ENCODE results near the gene ELSPBP1.
"Not testable (repeated sequence)": the region's sequence is repeated elsewhere in the genome, so short reads cannot be mapped to it uniquely, and the experiment has no call there.

Gene ELSPBP1

DNA sequence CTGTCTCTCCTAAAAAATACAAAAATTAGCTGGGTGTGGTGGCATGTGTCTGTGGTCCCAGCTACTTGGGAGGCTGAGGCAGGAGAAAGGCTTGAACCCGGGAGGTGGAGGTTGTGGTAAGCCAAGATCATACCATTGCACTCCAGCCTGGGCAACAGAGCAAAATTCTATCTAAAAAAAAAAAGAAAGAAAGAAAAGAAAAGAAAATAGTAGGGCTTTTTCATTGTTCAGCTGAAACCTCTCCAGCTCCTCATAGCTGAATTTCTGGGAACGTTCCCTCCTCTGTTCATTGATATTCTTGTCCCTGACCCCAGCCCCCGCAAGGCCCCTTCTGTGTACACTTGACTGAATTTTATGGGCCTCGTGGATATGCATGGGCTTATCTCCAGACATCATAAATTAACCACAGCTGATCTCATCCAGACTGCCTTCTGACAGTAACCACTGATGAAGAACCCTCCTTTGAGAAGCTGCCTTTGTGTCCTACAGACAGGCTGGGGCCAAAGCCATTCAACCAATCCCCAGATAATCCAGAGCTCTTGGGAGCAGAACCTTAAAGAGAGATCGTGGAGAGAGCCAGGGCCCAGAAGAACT lies at the start of gene ELSPBP1:
ELSPBP1 (plus strand) TSS at position 424 of the 594 bp plus-strand sequence. CDS start 14,036 bp downstream, outside the sequence.
- DNase-seq: no peak

DNA sequence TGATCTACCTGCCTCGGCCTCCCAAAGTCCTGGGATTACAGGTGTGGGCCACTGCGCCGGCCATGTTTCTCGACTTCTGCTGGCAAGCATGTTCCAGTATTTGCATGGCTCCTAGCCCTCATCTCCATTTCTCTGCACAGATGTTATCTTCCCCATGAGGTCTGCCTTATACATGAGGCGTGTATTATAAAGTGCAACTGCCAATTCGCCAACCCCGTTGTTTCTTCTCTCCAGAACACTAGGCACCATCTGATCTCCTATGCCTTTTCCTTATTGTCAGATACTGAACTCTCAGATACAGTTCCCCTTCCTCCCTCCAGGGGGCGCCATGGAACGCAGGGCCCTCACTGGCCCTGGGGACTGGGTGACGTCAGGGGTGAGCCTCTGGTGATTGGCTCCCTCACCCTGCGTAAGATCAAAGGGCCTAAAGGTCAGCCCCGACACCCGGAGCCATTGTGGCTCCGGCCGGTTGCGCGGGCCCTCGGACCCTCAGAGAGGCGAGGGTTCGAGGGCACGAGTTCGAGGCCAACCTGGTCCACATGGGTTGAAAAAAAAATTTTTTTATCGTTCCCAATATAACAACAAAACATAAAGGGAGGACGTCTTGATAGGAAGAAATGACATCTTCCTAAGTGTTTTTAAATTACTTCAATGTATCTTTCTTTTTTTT lies 44.4 kb upstream of the ELSPBP1 start:
- not testable (repeated sequence) for DNase-seq

DNA sequence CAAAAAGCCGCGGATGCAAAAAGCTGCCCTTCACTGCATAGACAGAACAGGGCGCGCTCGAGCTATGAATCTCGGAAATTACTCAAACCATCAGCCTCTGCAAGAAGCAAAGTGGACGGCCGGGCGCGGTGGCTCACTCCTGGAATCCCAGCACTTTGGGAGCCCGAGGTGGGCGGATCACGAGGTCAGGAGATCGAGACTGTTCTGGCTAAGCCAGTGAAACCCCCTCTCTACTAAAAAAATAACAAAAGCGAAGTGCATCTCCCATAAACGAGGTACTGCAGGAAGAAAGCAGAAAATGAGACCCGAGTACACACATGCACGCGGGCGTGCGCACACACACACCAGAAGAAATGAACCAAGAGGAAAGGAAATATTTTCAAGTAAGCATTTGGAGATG lies 42.3 kb upstream of the ELSPBP1 start:
- not testable (repeated sequence) for DNase-seq

DNA sequence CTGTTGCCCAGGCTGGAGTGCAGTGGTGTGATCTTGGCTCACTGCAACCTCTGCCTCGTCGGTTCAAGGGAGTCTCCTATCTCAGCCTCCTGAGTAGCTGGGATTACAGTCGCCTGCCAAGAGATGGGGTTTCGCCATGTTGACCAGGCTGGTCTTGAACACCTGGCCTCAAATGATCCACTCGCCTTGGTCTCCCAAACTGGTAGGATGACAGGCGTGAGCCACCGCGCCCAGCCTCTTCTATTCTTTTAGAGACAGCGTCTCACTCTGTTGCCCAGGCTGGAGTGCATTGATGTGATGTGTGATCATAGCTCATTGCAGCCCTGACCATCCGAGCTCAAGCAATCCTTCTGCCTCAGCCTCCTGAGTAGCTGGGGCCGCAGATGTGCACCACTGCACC lies 38.5 kb upstream of the ELSPBP1 start:
- DNase-seq: peak; percentile 7

DNA sequence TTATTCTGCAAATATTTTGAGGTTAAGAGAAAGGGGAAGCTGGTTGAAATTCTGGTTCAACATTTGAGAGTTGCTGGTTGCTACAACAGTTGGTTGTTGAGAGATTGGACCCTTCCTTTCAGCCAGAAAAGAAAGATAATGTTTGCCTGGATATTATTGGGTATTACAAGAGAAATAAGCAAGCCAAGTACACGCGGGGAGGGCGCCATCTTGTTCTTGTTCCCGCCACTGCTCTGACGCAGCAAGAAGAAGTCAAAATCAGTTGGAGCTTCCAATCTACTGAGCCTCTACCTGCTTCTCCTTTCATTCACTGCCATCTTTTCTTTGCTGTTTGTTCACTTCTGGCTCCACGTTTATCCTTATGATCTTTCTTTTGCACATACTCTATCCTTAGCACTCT lies 20.9 kb upstream of the ELSPBP1 start:
- no peak for DNase-seq

DNA sequence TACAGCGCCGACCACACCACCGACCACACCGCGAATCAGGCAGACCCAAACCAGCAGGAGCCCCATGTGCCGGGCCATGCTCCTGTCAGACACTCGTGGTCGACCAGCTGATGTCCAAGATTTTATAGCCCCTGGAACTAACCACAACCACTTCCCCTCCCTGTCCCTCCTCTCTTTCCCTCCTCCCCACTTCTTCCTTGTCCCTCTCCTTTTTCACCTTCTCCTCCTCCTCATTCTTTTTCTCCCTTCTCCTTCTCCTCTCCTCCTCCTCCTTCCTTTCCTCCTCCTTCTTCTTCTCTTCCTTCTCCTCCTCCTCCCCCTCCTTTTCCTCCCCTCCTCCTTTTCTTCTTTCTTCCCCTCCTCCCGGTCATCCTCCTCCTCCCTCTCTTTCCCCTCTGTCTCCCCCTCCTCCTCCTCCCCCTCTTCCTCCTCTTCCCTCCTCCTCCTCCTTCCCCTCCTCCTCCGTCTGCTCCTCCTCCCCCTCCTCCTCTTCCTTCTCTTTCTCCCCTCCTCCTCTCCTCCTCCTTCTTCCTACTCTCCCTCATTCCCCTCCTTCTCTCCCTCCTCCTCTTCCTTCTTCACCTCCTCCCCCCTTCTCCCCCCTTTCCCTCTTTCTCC lies 3.1 kb upstream of the ELSPBP1 start:
- DNase-seq: no peak

DNA sequence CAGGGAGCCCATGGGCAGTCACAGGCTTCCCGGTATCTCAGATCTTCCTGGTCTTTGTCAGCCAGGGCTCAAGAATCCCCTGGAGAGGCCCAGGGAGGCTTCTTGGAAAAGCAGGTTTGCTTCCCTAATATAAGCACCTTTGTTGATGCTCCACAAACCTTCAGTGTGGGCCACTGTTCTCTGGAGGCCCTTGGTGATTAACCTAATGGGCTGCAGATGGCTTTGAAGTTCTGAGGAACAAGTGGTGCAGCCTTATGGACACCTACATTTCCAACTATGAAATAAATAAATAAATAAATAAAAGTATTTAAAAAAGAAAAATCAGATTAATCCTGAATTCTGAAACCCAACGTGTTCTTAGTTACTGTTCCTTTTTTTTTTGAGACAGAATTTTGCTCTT lies 2.4 kb upstream of the ELSPBP1 start, which contains the start of gene BSPH1:
BSPH1 (minus strand) TSS at position 101 of the 400 bp plus-strand sequence; CDS start at position 12, 89 bp downstream.
- DNase-seq: no peak

DNA sequence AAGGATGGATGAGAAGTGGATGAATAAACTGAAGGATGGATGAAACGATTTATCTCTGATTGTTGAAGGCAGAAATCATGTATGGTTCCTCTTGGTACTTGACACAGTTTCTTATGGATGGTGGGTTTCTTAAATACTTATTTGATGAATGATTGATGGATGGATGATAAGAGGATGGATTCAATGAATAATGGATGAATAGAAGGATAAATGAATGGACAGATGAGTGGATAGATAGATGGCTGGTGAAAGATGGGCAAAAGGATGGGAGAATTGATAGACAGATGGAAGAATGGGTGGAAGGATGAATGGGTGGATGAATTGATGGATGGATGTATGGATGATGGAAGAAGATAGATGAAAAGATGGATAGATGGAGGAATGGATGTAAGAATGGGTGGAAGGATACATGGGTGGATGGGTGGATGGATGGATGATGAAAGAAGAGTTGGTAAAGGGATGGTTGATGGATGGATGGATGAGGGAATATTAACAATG lies 1.8 kb downstream of the ELSPBP1 start:
- DNase-seq: no peak

DNA sequence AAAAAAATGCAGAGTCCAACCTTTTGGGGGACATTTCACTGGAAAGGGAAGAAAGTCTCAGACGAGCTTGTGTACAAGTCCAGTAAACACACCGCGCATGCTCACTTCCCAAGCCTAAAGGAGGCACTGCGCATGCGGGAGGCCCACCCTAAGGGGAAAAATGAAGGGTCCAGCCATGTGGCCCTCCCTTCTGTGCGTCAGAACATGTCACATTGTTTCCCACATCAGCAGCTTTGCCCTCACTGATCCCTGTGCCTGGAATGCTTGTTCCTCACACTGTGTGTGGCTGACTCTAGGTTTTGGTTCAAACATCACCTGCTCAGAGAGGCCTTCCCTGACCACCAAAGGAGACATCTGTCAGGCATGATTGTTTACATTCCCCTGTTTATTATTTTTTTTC lies 4.4 kb downstream of the ELSPBP1 start:
- no peak for DNase-seq

DNA sequence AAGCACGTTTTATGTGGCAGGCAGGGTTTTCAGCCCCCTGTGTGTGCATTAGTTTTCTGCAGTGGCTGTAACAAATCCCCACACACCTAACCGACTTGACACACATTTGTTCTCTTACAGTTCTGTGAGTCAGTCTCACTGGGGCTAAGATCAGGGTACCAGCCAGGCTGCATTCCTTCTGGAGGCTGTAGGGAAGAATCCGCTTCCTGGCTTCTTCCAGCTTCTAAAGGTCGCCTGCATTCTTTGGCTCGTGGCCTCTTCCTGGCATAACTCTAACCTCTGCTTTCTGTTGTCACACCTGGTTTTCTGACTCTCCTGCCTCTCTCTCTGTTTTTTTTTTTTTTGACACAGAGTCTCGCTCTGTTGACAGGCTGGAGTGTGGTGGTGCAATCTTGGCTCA lies 6.4 kb downstream of the ELSPBP1 start:
- DNase-seq: no peak

DNA sequence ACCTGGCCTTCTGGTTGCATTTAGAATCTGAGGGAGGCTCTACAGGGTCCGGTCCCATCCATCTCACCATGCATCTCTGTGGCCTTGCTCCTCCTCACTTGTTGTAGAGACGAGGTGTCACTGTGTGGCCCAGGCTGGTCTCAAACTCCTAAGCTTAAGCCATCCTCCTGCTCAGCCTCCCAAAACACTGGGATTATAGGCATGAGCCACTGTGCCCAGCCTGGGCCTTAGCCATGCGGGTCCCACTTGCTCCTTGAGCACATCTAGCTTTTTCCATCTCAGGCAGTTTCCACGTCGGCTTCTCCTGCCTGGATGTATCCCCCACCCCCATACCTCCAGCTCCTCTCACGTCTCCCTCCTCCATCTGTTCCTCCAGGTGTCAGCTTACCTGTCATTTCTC lies 9.8 kb downstream of the ELSPBP1 start:
- no peak for DNase-seq

DNA sequence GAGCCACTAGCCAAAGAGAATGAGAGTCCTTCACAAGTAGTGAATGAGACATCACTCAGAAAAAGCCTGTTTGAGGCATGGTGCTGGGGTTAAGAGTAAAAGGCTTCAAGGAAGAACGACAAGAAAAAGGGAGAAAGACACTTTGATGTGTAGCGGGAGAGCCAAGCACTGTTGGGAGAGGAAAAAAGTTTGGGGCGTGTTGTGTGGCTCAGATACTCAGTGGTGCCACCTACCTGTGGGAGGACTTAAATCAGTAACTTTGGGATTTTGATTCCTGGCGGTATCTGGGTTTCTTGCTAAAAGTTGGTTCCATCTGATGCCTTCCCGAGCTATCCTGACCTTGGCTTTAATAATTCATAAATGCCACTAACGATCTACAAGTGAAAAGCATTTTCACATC lies 12.3 kb downstream of the ELSPBP1 start:
- DNase-seq: peak; percentile 8

DNA sequence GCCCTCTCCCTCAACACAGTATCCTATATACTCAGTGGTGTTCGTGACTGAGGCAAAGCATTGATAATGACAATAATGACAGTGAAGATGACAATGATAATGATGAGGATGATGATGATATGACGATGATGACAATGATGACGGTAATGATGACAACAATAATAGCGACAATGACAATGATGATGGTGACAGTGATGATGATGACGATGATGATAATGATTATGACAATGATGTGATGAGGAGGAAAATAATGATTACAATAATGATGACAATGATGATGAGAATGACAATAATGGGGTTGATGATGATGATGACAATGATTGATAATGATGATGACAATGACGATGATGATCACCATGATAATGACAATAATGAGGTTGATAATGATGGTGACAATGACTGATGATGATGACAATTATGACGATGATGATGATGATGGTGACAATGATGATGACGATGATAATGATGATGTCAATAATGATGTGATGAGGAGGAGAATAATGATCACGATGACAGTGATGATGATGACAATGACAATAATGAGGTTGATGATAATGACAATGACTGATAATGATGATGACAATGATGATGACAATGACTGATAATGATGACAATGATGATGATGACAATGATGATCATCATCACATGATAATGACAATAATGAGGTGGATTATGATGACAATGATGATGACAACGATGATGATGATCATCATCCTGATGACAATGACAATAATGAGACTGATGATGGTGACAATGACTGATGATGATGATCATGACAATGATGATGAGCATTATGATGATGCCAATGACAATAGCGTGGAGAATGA lies 16.7 kb downstream of the ELSPBP1 start:
- no peak for DNase-seq

DNA sequence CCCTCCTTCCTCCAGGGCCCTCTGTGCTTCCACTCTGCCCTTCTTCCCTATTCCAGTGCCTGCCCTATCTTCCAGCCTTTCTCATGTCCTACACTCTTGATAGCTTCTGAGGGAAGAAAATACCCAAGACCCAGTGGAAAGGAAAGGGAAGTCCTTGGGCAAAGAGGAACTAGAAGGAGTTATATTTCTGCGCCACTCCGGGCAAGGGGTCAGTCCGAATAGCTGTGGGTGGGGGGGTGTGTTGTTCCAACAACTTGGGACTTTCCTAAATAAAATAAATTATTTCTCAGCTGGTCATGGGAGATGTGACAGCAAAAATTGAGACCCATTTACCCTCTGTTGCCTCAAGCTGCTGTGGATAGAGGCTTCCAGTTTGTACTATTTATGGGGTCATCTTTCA lies 26.3 kb downstream of the ELSPBP1 start:
- DNase-seq: no peak

DNA sequence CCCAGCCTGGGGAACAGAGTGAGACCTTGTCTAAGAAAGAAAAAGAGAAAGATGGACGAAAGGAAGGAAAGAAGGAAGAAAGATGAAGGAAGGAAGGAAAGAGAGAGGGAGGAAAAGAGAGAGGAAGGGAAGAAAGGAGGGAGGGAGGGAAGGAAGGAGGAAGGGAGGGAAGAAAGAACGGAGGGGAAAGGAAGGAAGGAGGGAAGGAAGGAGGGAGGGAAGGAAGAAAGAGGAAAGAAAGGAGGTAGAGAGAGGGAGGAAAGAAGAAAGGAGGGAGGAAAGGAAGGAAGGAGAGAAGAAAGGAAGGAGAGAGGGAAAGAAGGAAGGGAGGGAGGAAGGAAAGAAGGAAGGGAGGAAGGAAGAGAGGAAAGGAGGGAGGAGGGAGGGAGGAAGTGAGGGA lies 28.6 kb downstream of the ELSPBP1 start:
- DNase-seq: no peak

DNA sequence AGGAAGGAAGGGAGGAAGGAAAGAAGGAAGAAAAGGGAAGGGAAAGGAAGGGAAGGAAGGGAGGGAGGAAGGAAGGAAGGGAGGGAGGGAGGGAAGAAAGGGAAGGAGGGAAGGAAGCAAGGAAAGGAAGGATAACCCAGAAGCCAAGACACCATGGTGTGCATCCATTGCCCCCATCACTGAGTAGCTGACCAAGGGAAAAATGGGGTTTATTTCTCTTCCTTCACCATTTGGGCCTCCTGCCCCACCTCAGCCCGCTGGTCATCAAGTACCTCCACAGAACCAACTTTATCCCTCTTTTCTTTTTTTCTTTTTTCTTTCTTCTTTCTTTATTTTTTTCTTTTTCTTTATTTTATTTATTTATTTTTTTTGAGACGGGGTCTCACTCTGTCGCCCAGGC lies 29.1 kb downstream of the ELSPBP1 start:
- no peak for DNase-seq

DNA sequence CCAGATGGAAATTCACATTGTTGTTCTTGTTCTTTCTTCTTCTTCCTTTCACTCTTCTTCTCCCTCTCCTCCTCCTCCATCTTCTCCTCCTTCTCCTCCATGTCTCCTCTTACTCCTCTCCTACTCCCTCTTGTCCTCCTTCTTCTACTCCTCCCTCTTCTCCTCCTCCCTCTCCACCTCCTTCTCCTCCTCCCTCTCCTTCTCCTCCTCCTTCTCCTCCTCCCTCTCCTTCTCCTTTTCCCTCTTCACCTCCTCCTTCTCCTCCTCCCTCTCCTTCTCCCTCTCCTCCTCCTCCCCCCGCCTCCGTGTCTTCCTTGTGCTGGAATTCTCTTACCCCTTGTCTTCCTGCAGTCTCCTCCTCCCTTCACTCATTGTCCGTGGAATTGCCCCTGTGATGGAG lies 31.0 kb downstream of the ELSPBP1 start:
- no peak for DNase-seq

DNA sequence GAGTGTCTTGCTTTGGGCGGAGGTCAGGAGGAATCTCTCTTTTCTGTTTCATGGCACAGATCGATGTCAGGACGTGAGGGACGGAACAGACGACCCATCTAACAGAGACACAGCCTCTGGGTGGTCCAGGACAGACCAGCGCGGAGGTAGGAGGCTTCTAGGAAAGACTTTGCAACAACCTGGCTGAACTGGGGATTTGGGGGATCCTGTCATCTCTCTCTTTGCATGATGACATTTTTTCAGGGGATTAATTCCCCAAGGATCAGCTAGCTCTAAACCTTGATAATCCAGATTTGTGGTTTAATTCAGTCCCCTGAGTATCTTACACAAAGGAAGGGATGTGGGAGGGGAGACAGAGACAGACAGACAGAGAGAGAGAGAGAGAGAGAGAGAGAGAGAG lies 35.0 kb downstream of the ELSPBP1 start:
- DNase-seq: no peak

DNA sequence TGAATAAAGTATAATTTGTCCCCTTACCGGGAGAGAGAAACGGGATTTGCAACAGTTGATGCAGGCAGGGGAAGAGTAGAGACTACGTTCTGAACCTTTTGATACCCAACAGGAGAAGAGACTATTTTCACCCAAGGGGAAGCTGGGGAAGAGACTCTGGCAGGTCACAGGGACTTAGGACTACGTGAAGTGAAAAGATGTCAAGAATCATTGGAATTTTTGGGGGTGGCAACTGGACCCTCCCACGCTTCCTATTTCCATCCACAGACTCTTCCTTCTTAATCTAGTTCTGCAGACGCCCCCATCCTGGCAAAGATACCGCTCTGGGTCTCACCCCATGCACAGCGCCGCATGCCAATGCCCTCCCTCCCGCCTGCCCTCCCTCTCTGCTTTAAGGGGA lies 35.6 kb downstream of the ELSPBP1 start:
- no peak for DNase-seq

DNA sequence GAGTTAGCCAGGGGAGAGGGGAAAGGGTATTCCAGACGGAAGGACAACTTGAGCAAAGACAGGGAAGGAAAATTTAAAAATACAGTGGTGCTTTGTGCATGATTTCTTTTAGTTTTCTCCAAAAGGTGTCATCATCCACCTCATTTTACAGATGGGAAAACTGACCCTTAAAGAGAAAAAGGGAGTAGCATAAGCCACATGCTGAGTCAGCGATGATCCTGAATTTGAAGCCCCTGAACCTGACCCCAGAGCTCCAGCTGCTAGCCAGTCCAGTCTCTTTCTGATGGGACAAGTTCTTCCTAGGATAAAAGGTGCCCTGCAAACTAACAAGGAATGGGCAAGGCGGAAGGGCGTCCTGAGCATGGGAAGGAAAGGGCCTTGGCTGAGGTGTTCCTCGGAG lies 39.2 kb downstream of the ELSPBP1 start:
- DNase-seq: no peak

DNA sequence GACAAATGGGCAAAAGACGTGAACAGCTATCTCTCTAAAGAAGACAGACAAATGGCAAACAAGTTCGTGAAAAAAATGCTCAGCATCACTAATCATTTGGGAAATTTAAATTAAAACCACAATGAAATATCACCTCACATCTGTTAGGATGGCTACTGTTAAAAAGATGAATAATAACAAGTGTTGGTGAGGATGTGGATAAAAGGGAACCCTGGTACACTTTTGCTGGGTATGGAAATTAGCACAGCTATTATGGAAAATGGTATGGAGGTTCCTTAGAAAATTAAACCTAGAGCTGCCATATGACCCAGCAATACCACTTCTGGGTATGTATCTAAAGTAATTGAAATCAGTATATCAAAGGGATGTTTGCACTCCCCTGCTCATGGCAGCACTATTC lies 42.3 kb downstream of the ELSPBP1 start:
- no peak for DNase-seq

DNA sequence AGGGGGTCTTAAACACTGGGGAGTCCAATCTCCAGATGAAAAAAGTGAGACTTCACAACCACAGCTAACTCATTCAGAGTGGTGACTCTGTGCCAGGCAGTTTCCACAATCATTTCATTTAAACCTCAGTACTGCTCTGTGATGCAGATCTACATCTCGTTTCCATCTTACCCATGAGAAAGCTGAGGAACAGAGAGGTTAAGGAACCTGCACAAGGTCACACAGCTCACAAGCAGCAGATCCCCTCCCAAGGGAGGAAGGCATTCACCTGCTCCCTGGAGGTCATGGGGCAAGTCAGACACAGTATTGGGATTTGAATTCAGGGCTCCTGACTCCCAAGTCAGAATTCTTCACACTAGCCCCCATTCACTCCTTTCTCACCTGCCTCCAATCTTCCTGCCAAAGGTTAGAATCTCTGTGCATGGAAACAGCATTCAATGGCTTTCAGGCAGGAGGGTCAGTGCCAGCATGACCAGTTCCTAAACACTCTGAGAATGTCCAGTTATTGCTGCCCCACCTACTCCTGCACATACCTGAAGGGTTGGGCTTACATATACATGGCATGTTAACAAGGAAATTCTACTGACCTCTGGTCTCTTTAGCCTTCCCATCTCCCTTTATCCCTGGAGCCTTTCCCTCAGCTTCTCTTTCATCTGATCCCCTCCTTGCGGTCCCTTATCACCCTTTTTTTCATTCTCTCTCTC lies 47.6 kb downstream of the ELSPBP1 start:
- DNase-seq: no peak

Data from activated CD4-positive, alpha-beta T cell treated with anti-CD3 and anti-CD28 coated beads, Interleukin-2, Interleukin-6, amounts not matched to agents 100 ng/mL and 50 ng/mL, durations not matched to agents 16 hours and 8 hours (primary cell).